ENCODE data around the gene RSPRY1.
A peak's percentile ranks its signal among the peaks of the same experiment; 100 is the strongest.

Gene RSPRY1

GRCh38 chr16:57224651-57225335 lies 38.7 kb downstream of the RSPRY1 start:
- DNase-seq: no peak

GRCh38 chr16:57225978-57226377 lies 39.8 kb downstream of the RSPRY1 start:
- DNase-seq: no peak

GRCh38 chr16:57226701-57227621 lies 40.8 kb downstream of the RSPRY1 start:
- DNase-seq: no peak

- no peak for DNase-seq
Observed at GRCh38 chr16:57229079-57229478, 43.0 kb downstream of the RSPRY1 start.

- DNase-seq: no peak
Observed at GRCh38 chr16:57231821-57232350, 45.8 kb downstream of the RSPRY1 start.

- DNase-seq: no peak
Observed at GRCh38 chr16:57233944-57234706, 48.0 kb downstream of the RSPRY1 start.

- no peak for DNase-seq
Observed at GRCh38 chr16:57234707-57235092, 48.6 kb downstream of the RSPRY1 start.

- peak; percentile 67 to 79 (median 74) for DNase-seq
Observed at GRCh38 chr16:57235128-57236021, 49.2 kb downstream of the RSPRY1 start.

- DNase-seq: no peak
Observed at GRCh38 chr16:57236022-57236350, 49.9 kb downstream of the RSPRY1 start.

GRCh38 chr16:57238682-57239081 lies 52.6 kb downstream of the RSPRY1 start:
- DNase-seq: peak in 1 of 3 donors; percentile 24

- DNase-seq: peak; percentile 66 to 85 (median 76)
Observed at GRCh38 chr16:57239107-57239506, 53.0 kb downstream of the RSPRY1 start.

GRCh38 chr16:57240851-57241250 lies 54.7 kb downstream of the RSPRY1 start:
- DNase-seq: peak; percentile 47 to 64 (median 61)

GRCh38 chr16:57242650-57243049 lies 56.5 kb downstream of the RSPRY1 start:
- DNase-seq: no peak

GRCh38 chr16:57244463-57244766 lies 58.3 kb downstream of the RSPRY1 start:
- no peak for DNase-seq

GRCh38 chr16:57244767-57245471 lies 58.8 kb downstream of the RSPRY1 start, which contains the start of gene ARL2BP:
ARL2BP (plus strand) TSS chr16:57245259; CDS start chr16:57245368, 109 bp downstream.
- peak; percentile 98 to 99 (median 99) for DNase-seq

- no peak for DNase-seq
Observed at GRCh38 chr16:57245472-57246113, 59.5 kb downstream of the RSPRY1 start.

GRCh38 chr16:57251352-57251751 lies 65.2 kb downstream of the RSPRY1 start:
- DNase-seq: no peak

- DNase-seq: no peak
Observed at GRCh38 chr16:57252148-57252721, 66.1 kb downstream of the RSPRY1 start.

- DNase-seq: no peak
Observed at GRCh38 chr16:57253466-57253865, 67.3 kb downstream of the RSPRY1 start.

- DNase-seq: no peak
Observed at GRCh38 chr16:57255686-57256415, 69.7 kb downstream of the RSPRY1 start.

All from suppressor macrophage treated with lipopolysaccharide for 1 hour (primary cell).